Mesendoderm (in vitro differentiated cells): Measurements from ENCODE around the gene GAD1.

Experiments used
- DNase-seq: peaks from one replicate; pipeline ENCODE4 v3.0.0; 2013
- H2AK5ac ChIP-seq: 2 replicates; pipeline ENCODE4 v1.6.1; 2013; ENCODE audit warnings: low read length, inconsistent platforms
- H2BK120ac ChIP-seq: 2 replicates; pipeline ENCODE4 v1.6.1; 2013; ENCODE audit warnings: low read depth, mild to moderate bottlenecking, low read length, moderate library complexity, mixed read lengths
- H2BK15ac ChIP-seq: replicated peaks from 2 replicates; pipeline ENCODE4 v1.6.1; 2013; ENCODE audit warnings: low read depth, mild to moderate bottlenecking, moderate library complexity
- H2BK5ac ChIP-seq: 2 replicates; pipeline ENCODE4 v1.6.1; 2013; ENCODE audit warnings: low read length, inconsistent platforms
- H3K18ac ChIP-seq: 2 replicates; pipeline ENCODE4 v1.6.1; 2013; ENCODE audit warnings: mild to moderate bottlenecking, low read length, mixed read lengths
- H3K23ac ChIP-seq: one replicate; pipeline ENCODE4 v1.6.1; 2013; ENCODE audit warnings: low read length
- H3K27ac ChIP-seq: 2 replicates; pipeline ENCODE4 v1.5.1; 2013; ENCODE audit warnings: low read depth, mild to moderate bottlenecking, inconsistent platforms, low read length, moderate library complexity
- H3K27me3 ChIP-seq: 2 replicates; pipeline ENCODE4 v1.6.1; 2013; ENCODE audit warnings: low read length, control low read depth, mild to moderate bottlenecking, inconsistent platforms; ENCODE audit not compliant: insufficient read depth, poor library complexity
- H3K36me3 ChIP-seq: 2 replicates; pipeline ENCODE4 v1.6.1; 2013; ENCODE audit warnings: low read length, inconsistent platforms; ENCODE audit not compliant: control insufficient read depth, insufficient read depth
- H3K4ac ChIP-seq: one replicate; pipeline ENCODE4 v1.6.1; 2013; ENCODE audit warnings: low read depth, mild to moderate bottlenecking, low read length, moderate library complexity
- H3K4me1 ChIP-seq: 2 replicates; pipeline ENCODE4 v1.6.1; 2013; ENCODE audit warnings: low read depth, low read length, inconsistent platforms; ENCODE audit not compliant: control insufficient read depth
- H3K4me2 ChIP-seq: 2 replicates; pipeline ENCODE4 v1.6.1; 2013; ENCODE audit warnings: low read length
- H3K4me3 ChIP-seq: 2 replicates; pipeline ENCODE4 v1.5.1; 2013; ENCODE audit warnings: mild to moderate bottlenecking, low read length
- H3K56ac ChIP-seq: one replicate; pipeline ENCODE4 v1.6.1; 2013; ENCODE audit warnings: low read length
- H3K79me1 ChIP-seq: 2 replicates; pipeline ENCODE4 v1.6.1; 2013; ENCODE audit warnings: low read length, inconsistent platforms
- H3K79me2 ChIP-seq: 2 replicates; pipeline ENCODE4 v1.6.1; 2013; ENCODE audit warnings: mild to moderate bottlenecking, low read length; ENCODE audit not compliant: control insufficient read depth, insufficient read depth
- H3K9ac ChIP-seq: 2 replicates; pipeline ENCODE4 v1.6.1; 2013; ENCODE audit warnings: low read length, inconsistent platforms
- H4K5ac ChIP-seq: one replicate; pipeline ENCODE4 v1.6.1; 2013; ENCODE audit warnings: low read length
- H4K8ac ChIP-seq: one replicate; pipeline ENCODE4 v1.6.1; 2013; ENCODE audit warnings: low read depth, mild to moderate bottlenecking, control low read depth, low read length, moderate library complexity
- WGBS: extraction: QIAGEN DNeasy Blood & Tissue Kit; methylation state at CpG from one replicate; pipeline ENCODE4 v1.1.7; 2013; ENCODE audit warnings: low lambda C conversion rate, missing lambda C conversion rate; ENCODE audit not compliant: insufficient coverage; ENCODE audit errors: extremely low coverage; 5-methylcytosine and 5-hydroxymethylcytosine counted together

Gene GAD1

DNA sequence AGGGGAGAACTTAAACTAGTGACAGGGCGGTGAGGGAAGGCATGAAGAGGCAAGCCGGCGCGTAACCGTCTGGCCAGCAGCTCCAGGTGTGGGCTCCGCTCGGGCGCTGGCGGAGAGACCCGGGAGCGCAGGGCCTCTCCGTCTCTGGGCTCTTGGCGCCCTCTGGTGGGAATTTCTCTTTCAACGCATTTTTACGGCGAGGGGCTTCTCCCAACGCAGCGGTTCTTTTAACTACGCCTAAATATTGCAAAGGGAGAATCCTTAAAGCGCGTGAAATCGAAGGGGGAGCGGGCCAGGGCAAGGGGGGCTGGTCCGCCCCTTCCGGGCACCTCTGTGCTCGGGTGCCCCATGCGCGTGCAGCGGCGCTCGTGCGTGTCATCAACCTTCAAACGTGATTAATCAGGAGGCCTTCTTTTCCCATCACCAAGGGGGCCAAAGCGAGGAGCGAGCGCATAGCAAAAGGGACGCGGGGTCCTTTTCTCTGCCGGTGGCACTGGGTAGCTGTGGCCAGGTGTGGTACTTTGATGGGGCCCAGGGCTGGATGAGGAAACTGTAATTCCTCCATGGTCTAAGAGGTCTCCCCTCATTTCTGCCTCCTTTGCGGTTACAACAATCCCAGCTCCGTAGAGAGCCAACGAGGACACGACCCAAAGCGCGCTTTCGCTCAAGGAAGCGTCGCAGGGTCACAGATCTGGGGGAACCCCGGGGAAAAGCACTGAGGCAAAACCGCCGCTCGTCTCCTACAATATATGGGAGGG is 762 bp upstream of the GAD1 start:
- no peak overlapping the region for H4K5ac ChIP-seq
- H3K4me1 ChIP-seq = peaks cover 6% of the 10 kb centered on the region
- no CpG with 5 or more reads among the region's 52 CpGs for WGBS
- peak overlapping the region; percentile 48 for H3K9ac ChIP-seq
- H2AK5ac ChIP-seq = no peak overlapping the region
- peak; percentile 91 for DNase-seq
- H2BK5ac ChIP-seq = no peak overlapping the region
- H3K79me2 ChIP-seq = peaks cover 5% of the 10 kb centered on the region
- H4K8ac ChIP-seq = no peak overlapping the region
- H3K27me3 ChIP-seq = no peaks in the 10 kb centered on the region
- no peak overlapping the region for H3K27ac ChIP-seq
- H3K79me1 ChIP-seq = no peaks in the 10 kb centered on the region
- peak overlapping the region; percentile 28 for H3K18ac ChIP-seq
- H3K56ac ChIP-seq = peak overlapping the region; percentile 57
- H2BK15ac ChIP-seq = no peak overlapping the region
- H2BK120ac ChIP-seq = no peak overlapping the region
- no peaks in the 10 kb centered on the region for H3K36me3 ChIP-seq
- no peak overlapping the region for H3K23ac ChIP-seq
- H3K4me2 ChIP-seq = peak overlapping the region; percentile 74
- no peak overlapping the region for H3K4ac ChIP-seq
- H3K4me3 ChIP-seq = peak overlapping the region; percentile 13

DNA sequence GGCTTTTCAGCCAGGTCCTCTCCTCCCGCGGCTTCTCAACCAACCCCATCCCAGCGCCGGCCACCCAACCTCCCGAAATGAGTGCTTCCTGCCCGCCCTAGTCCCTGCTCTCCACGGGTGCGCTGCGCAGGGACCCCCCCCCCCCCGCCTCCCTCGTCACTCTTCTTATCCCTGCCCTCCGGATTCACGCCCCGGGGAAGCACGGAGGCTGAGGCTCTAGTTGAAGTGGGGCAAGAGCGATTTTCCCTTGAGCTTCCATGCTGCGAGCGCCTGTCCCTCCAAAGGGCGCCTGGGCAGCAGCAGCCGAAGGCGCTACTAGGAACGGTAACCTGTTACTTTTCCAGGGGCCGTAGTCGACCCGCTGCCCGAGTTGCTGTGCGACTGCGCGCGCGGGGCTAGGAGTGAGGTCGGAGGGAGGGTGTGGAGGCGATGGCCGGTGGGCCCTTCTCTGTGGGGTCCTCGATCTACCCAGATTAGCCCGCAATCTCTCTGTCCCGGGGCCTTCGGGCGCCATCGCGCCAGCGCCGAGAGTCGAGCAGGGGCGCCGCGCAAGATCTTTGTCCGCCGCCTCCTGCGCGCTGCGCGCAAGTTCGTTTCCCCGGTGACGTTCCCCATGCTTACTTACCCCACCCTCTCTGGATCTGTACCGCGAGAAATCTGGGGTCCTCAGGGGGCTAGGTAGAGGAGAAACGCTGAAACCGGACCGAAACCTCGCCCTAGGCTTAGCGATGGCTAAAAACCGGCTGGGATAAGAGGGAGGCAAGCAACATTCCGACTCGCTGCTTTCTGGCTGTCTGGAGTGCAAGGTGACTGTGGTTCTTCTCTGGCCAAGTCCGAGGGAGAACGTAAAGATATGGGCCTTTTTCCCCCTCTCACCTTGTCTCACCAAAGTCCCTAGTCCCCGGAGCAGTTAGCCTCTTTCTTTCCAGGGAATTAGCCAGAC is 677 bp downstream of the GAD1 start:
- Histone ChIP-seq H3K27ac (no peak overlapping the region), H3K79me1 (no peaks in the 10 kb centered on the region), H3K4me2 (peak overlapping the region; percentile 51), H3K4ac (no peak overlapping the region), H2BK120ac (no peak overlapping the region), H2BK15ac (no peak overlapping the region), H2AK5ac (no peak overlapping the region), H3K27me3 (no peaks in the 10 kb centered on the region), H3K56ac (peak overlapping the region; percentile 86), H3K18ac (peak overlapping the region; percentile 29), H3K36me3 (no peaks in the 10 kb centered on the region), H4K5ac (no peak overlapping the region), H3K23ac (no peak overlapping the region), H2BK5ac (no peak overlapping the region), H3K4me1 (peaks cover 13% of the 10 kb centered on the region), H3K4me3 (peak overlapping the region; percentile 16), H3K79me2 (peaks cover 5% of the 10 kb centered on the region), H4K8ac (no peak overlapping the region), H3K9ac (peak overlapping the region; percentile 51)
- WGBS = no CpG with 5 or more reads among the region's 69 CpGs
- peak; percentile 69 for DNase-seq

DNA sequence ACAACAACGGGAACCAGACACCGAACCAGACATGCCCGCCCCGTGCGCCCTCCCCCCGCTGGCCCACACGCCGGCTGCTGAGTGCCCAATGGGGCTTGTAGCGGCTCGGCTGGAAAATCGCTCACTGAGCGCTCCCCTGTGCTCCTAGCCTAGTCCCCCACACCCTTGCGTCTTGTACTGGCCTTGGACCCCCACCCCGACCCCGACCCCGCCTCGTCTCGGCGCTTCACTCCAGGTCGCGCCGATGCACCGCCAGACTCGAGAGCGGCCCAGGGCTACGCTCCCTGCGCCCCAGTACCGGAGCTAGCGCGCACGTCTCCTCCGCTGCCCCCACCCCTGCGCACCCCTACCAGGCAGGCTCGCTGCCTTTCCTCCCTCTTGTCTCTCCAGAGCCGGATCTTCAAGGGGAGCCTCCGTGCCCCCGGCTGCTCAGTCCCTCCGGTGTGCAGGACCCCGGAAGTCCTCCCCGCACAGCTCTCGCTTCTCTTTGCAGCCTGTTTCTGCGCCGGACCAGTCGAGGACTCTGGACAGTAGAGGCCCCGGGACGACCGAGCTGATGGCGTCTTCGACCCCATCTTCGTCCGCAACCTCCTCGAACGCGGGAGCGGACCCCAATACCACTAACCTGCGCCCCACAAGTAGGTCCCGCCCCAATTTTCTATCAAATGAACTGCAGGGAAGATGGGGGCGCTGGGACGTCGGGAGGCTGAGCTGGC is 1.5 kb downstream of the GAD1 start:
- Histone ChIP-seq H3K4me1 (peaks cover 16% of the 10 kb centered on the region), H2BK15ac (no peak overlapping the region)

DNA sequence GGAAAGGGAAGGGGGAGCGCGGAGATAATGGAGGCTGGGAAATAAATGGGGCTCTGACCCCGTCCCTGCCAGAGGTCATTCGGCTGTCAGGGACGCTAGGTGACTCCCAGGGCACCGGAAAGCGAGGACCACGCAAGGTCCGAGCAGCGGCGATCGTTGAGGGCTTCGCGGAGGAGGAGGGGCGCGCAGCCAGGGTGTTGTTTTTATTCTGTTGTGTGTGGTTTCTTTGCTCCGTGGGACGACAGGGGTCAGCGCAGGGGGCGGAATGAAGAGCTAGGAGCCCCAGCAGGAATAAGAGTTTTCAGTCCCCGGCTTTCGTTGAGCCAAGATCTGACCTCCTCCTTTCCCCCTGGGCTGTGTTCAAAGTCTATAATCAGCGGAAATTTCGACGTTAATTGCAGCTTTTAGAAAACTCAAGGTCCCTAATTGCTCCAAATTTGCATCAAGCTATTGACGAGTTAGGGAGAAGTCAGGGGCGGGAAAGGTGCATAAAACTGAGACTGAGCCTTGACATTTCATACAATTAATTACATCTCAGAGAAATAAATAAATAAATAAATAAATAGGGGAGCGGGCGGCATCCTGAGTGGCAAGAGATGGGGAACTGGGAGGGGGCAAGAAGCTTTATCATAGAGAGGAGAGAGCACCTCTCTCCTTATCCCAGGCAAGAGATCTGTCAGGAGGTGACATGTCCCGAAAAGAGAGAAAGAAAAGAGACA is 2.2 kb downstream of the GAD1 start:
- H4K8ac ChIP-seq = no peak overlapping the region
- peaks cover 5% of the 10 kb centered on the region for H3K79me2 ChIP-seq
- peak overlapping the region; percentile 78 for H3K4me2 ChIP-seq
- no peak overlapping the region for H4K5ac ChIP-seq
- peaks cover 18% of the 10 kb centered on the region for H3K4me1 ChIP-seq
- no peak overlapping the region for H3K4ac ChIP-seq
- no peaks in the 10 kb centered on the region for H3K79me1 ChIP-seq
- no peak overlapping the region for H3K23ac ChIP-seq
- no peak overlapping the region for H2BK5ac ChIP-seq
- no peak overlapping the region for H3K27ac ChIP-seq
- no peaks in the 10 kb centered on the region for H3K36me3 ChIP-seq
- no CpG with 5 or more reads among the region's 30 CpGs for WGBS
- peak overlapping the region; percentile 28 for H3K4me3 ChIP-seq
- H2BK120ac ChIP-seq = no peak overlapping the region
- no peaks in the 10 kb centered on the region for H3K27me3 ChIP-seq
- peak overlapping the region; percentile 86 for H3K56ac ChIP-seq
- H3K18ac ChIP-seq = no peak overlapping the region
- no peak for DNase-seq
- H3K9ac ChIP-seq = peak overlapping the region; percentile 64
- no peak overlapping the region for H2BK15ac ChIP-seq
- no peak overlapping the region for H2AK5ac ChIP-seq

More for the DNA sequence above, 1.5 kb downstream of the GAD1 start:
- no peaks in the 10 kb centered on the region for H3K36me3 ChIP-seq
- no CpG with 5 or more reads among the region's 60 CpGs for WGBS
- peak overlapping the region; percentile 64 for H3K9ac ChIP-seq
- no peak overlapping the region for H3K23ac ChIP-seq
- H2BK120ac ChIP-seq = peak overlapping the region; percentile 8
- no peak for DNase-seq
- no peak overlapping the region for H2AK5ac ChIP-seq
- no peak overlapping the region for H4K8ac ChIP-seq
- H3K4me3 ChIP-seq = peak overlapping the region; percentile 40
- H3K18ac ChIP-seq = peak overlapping the region; percentile 31
- H3K79me2 ChIP-seq = peaks cover 5% of the 10 kb centered on the region
- H3K4me2 ChIP-seq = peak overlapping the region; percentile 78
- peak overlapping the region; percentile 86 for H3K56ac ChIP-seq
- no peaks in the 10 kb centered on the region for H3K27me3 ChIP-seq
- H3K27ac ChIP-seq = no peak overlapping the region
- no peak overlapping the region for H3K4ac ChIP-seq
- H2BK5ac ChIP-seq = no peak overlapping the region
- H3K79me1 ChIP-seq = no peaks in the 10 kb centered on the region
- H4K5ac ChIP-seq = no peak overlapping the region
